OCI-LY7 (cell line): ENCODE measurements around the gene FGB. TPM values are rescaled to one million over a fixed set of nuclear protein-coding genes. Genes with fewer than 3 reads are reported as not detected.
A peak's percentile ranks its signal among the peaks of the same experiment; 100 is the strongest.

Experiments
- BruUV-seq: library from RNA; stranded (reverse); fragments of 400-500 nt; replicated peaks from 2 replicates; lab custom pipeline; 2021; lab: Mats Ljungman, UMichigan
- CTCF ChIA-PET: fragments of 300-600 bp; sonication (Branson Sonifier 250); formaldehyde crosslinking; loops from one replicate; lab custom pipeline; 2022; ENCODE audit warnings: antibody characterized with exemption; ENCODE audit not compliant: unreplicated experiment; lab: Charles Lee
- POLR2A ChIA-PET: fragments of 300-600 bp; sonication (Branson Sonifier 250); formaldehyde crosslinking; loops from one replicate; lab custom pipeline; 2022; ENCODE audit warnings: antibody characterized with exemption; lab: Charles Lee
- DNase-seq: peaks from one replicate; pipeline ENCODE4 v3.0.0-alpha.2; 2015; ENCODE audit warnings: low spot score
- H2AFZ ChIP-seq: fragments of 200-600 bp; sonication (generic), shearing (Covaris generic); 2 replicates; pipeline ENCODE4 v1.6.1; 2014; ENCODE audit warnings: mild to moderate bottlenecking, antibody characterized with exemption, low read length, moderate library complexity
- H3K27ac ChIP-seq: fragments of 200-600 bp; sonication (generic); 2 replicates; pipeline ENCODE4 v1.5.1; 2014; ENCODE audit warnings: mixed run types, low read depth, mild to moderate bottlenecking, moderate library complexity, low read length, inconsistent platforms; ENCODE audit not compliant: poor library complexity, severe bottlenecking
- H3K36me3 ChIP-seq: fragments of 200-600 bp; sonication (generic); 2 replicates; pipeline ENCODE4 v1.6.1; 2014; ENCODE audit warnings: mild to moderate bottlenecking, antibody characterized with exemption, low read length, moderate library complexity, mixed read lengths; ENCODE audit not compliant: insufficient read depth
- H3K4me1 ChIP-seq: fragments of 200-600 bp; sonication (generic); 2 replicates; pipeline ENCODE4 v1.5.1; 2014; ENCODE audit warnings: mild to moderate bottlenecking, low read length; ENCODE audit not compliant: insufficient read depth, poor library complexity, severe bottlenecking
- H3K4me2 ChIP-seq: fragments of 200-600 bp; sonication (generic); 2 replicates; pipeline ENCODE4 v1.6.1; 2014; ENCODE audit warnings: mild to moderate bottlenecking, low read length
- H3K4me3 ChIP-seq: fragments of 200-600 bp; sonication (generic); 2 replicates; pipeline ENCODE4 v1.5.1; 2014; ENCODE audit warnings: mild to moderate bottlenecking, low read depth, low read length; ENCODE audit not compliant: poor library complexity, severe bottlenecking
- H3K79me2 ChIP-seq: fragments of 200-600 bp; sonication (generic); 2 replicates; pipeline ENCODE4 v1.6.1; 2016; ENCODE audit warnings: low read depth, mild to moderate bottlenecking, low read length, moderate library complexity, mixed read lengths; ENCODE audit not compliant: insufficient read depth
- H3K9me2 ChIP-seq: fragments of 200-600 bp; sonication (generic); 2 replicates; pipeline ENCODE4 v1.6.1; 2016; ENCODE audit warnings: mild to moderate bottlenecking, low read length, mixed read lengths; ENCODE audit not compliant: insufficient read depth
- H3K9me3 ChIP-seq: fragments of 200-600 bp; sonication (generic); 2 replicates; pipeline ENCODE4 v1.6.1; 2014; ENCODE audit warnings: mild to moderate bottlenecking, mixed run types, low read length, mixed read lengths
- H4K20me1 ChIP-seq: fragments of 200-600 bp; sonication (generic); 2 replicates; pipeline ENCODE4 v1.6.1; 2014; ENCODE audit warnings: mild to moderate bottlenecking, antibody characterized with exemption, low read length, moderate library complexity, mixed read lengths; ENCODE audit not compliant: insufficient read depth
- CTCF ChIP-seq: fragments of 200-600 bp; sonication (generic); conservative IDR thresholded peaks from 2 replicates; pipeline ENCODE4 v1.5.1; 2014; ENCODE audit warnings: mild to moderate bottlenecking, antibody characterized with exemption, low read length, moderate library complexity, mixed read lengths
- EZH2phosphoT487 ChIP-seq: fragments of 200-600 bp; sonication (generic); IDR thresholded peaks from 2 replicates; pipeline ENCODE4 v1.6.1; 2018; ENCODE audit warnings: low read depth, borderline replicate concordance, mild to moderate bottlenecking, mixed run types, antibody characterized with exemption, low read length, moderate library complexity, mixed read lengths
- intact Hi-C: fragments of 100-400 bp; cut with micrococcal nuclease; formaldehyde crosslinking; loops from one replicate; pipeline ENCODE4 v1.10.0; 2022; ENCODE audit not compliant: unreplicated experiment
- total RNA-seq, 2 experiments: library from RNA; depleted of rRNA in 1 of 2; stranded (reverse); fragments of >200 nt in 1 of 2; shearing (Covaris generic) in 1 of 2; gene quantifications; 2 replicates each; pipeline ENCODE4 v1.2.3, GENCODE V29; 2014 to 2022

The FGB gene
- total RNA-seq, 2 experiments from 2014 or later, result not detected

- Histone ChIP-seq H3K4me3 (no peak overlapping the region), H3K9me3 (no peaks in the 10 kb centered on the region), H3K36me3 (peaks cover 6% of the 10 kb centered on the region; the same call in 1 of the 2 replicates), H3K79me2 (no peaks in the 10 kb centered on the region), H3K9me2 (no peaks in the 10 kb centered on the region), H3K27ac (no peak overlapping the region), H3K4me2 (no peak overlapping the region), H4K20me1 (no peaks in the 10 kb centered on the region), H2AFZ (peak overlapping the region; percentile 43; the same call in 1 of the 2 replicates), H3K4me1 (peaks cover 32% of the 10 kb centered on the region)
- no peak for DNase-seq
- CTCF ChIA-PET, result no interaction called here
- POLR2A ChIA-PET, result interaction anchor here (0.6 to 10.6 kb wide), 6 partner anchors 12 to 151 kb away, joined by 3 to 76 read pairs (median 3); partner anchors contain the start of gene PLRG1
- no TSS peak for BruUV-seq
- intact Hi-C loops, result no loop called here
- TF ChIP-seq CTCF (no peak), EZH2phosphoT487 (no peak)
Measured at GRCh38 chr4:154529728-154530519, 32.9 kb upstream of the FGB start.

DNA sequence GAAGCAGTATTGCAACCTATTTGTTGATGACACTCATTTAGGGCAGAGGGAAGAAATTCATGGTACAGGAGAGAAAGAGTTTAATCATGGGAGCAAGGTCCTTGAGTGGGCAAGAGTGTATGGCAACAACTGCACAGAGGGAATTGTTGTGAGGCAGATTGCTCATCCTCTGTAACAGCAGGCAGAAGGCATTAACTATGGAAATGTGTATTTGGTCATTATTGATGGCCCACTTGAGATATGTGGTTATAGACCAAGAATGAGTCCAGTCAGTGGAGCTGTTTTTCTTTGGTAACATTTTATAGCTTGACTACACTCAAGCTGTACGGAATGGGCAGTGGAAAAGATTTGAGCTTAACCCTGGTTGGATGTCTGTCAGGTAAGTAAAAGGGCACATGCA lies 28.5 kb upstream of the FGB start:
- Histone ChIP-seq H3K79me2 (no peaks in the 10 kb centered on the region), H3K36me3 (peaks cover 49% of the 10 kb centered on the region), H2AFZ (no peak overlapping the region), H3K4me3 (no peak overlapping the region), H3K9me2 (no peaks in the 10 kb centered on the region), H3K9me3 (no peaks in the 10 kb centered on the region), H3K27ac (no peak overlapping the region), H3K4me2 (no peak overlapping the region), H4K20me1 (no peaks in the 10 kb centered on the region), H3K4me1 (no peaks in the 10 kb centered on the region)
- intact Hi-C loops, result no loop called here
- CTCF ChIA-PET, result no interaction called here
- BruUV-seq, result no TSS peak
- no peak for TF ChIP-seq CTCF
- TF ChIP-seq EZH2phosphoT487, result no peak
- DNase-seq, result no peak
- POLR2A ChIA-PET, result interaction anchor here (1.5 to 10.6 kb wide), 2 partner anchors 9 to 14 kb away, joined by 4 to 76 read pairs; partner anchors contain the start of gene PLRG1
